Caco-2 (cell line): ENCODE data around the gene GCNT4. TPM values are rescaled to one million over a fixed set of nuclear protein-coding genes. Genes with fewer than 3 reads are reported as not detected.

Experiments
- BruUV-seq: library from RNA; stranded (reverse); fragments of 400-500 nt; replicated peaks from 2 replicates; lab custom pipeline; 2021; lab: Mats Ljungman, UMichigan
- CTCF ChIA-PET: fragments of 300-600 bp; sonication (Branson Sonifier 250); formaldehyde crosslinking; loops from one replicate; lab custom pipeline; 2022; ENCODE audit warnings: antibody characterized with exemption; lab: Charles Lee
- POLR2A ChIA-PET: fragments of 300-600 bp; sonication (Branson Sonifier 250); formaldehyde crosslinking; loops from one replicate; lab custom pipeline; 2022; ENCODE audit warnings: antibody characterized with exemption; lab: Charles Lee
- DNase-seq, 2 experiments: peaks; one replicate each; pipeline versions ENCODE4 v3.0.0 to v3.0.0-alpha.2; 2020 to 2022
- H3K27me3 ChIP-seq: replicated peaks from 2 replicates; pipeline ENCODE4 v1.6.0; 2011; ENCODE audit warnings: low read length; ENCODE audit not compliant: control insufficient read depth, insufficient read depth
- H3K36me3 ChIP-seq: 2 replicates; pipeline ENCODE4 v1.5.1; 2011; ENCODE audit warnings: low read length; ENCODE audit not compliant: control insufficient read depth, insufficient read depth
- H3K4me1 ChIP-seq: fragments of 250-450 bp; sonication (Bioruptor Pico); 2 replicates; pipeline ENCODE4 v1.5.1; 2020; ENCODE audit warnings: mild to moderate bottlenecking
- H3K4me3 ChIP-seq: 2 replicates; pipeline ENCODE4 v1.5.1; 2011; ENCODE audit warnings: low read depth, mild to moderate bottlenecking, control low read depth, low read length
- H3K9me3 ChIP-seq: fragments of 250-450 bp; sonication (Bioruptor Pico); 2 replicates; pipeline ENCODE4 v1.5.1; 2020; ENCODE audit warnings: mild to moderate bottlenecking, moderate library complexity
- H3K27ac Mint-ChIP-seq: one replicate; pipeline ENCODE4 v1.8.0; 2022; ENCODE audit warnings: mixed read lengths; ENCODE audit not compliant: unreplicated experiment
- H3K27me3 Mint-ChIP-seq: one replicate; pipeline ENCODE4 v1.8.0; 2022; ENCODE audit warnings: mixed read lengths; ENCODE audit not compliant: insufficient read depth, unreplicated experiment
- H3K36me3 Mint-ChIP-seq: one replicate; pipeline ENCODE4 v1.8.0; 2022; ENCODE audit warnings: mild to moderate bottlenecking, mixed read lengths; ENCODE audit not compliant: insufficient read depth, unreplicated experiment
- H3K4me1 Mint-ChIP-seq: one replicate; pipeline ENCODE4 v1.8.0; 2022; ENCODE audit warnings: low read depth, mixed read lengths; ENCODE audit not compliant: unreplicated experiment
- H3K4me3 Mint-ChIP-seq: one replicate; pipeline ENCODE4 v1.8.0; 2022; ENCODE audit warnings: mild to moderate bottlenecking, moderate library complexity, mixed read lengths; ENCODE audit not compliant: unreplicated experiment
- H3K9me3 Mint-ChIP-seq: one replicate; pipeline ENCODE4 v1.8.0; 2022; ENCODE audit warnings: mixed read lengths; ENCODE audit not compliant: unreplicated experiment
- intact Hi-C: fragments of 100-400 bp; cut with micrococcal nuclease; formaldehyde crosslinking; loops from one replicate; pipeline ENCODE4 v1.10.0; 2022; ENCODE audit not compliant: unreplicated experiment
- total RNA-seq: library from RNA; stranded (reverse); gene quantifications from 2 replicates; pipeline ENCODE4 v1.2.3, GENCODE V29; 2022
- TF ChIP-seq, protein P1 (sequence below), 2 experiments: fragments of 200-600 bp in 1 of 2; IDR thresholded peaks; 1 replicate in 1 of 2; 2 replicates in 1 of 2; pipeline versions ENCODE4 v1.5.1 to v1.8.0; 2011 to 2022; ENCODE audit warnings: antibody characterized with exemption in 1 of 2, control low read depth in 1 of 2, inconsistent platforms in 1 of 2, low read depth in 1 of 2, low read length in 1 of 2, mild to moderate bottlenecking in 1 of 2, moderate library complexity in 1 of 2; ENCODE audit not compliant: insufficient read depth in 1 of 2, severe bottlenecking in 1 of 2, unreplicated experiment in 1 of 2

GCNT4 gene
- total RNA-seq, 1 experiment from 2014 or later = 3.0 TPM

DNA sequence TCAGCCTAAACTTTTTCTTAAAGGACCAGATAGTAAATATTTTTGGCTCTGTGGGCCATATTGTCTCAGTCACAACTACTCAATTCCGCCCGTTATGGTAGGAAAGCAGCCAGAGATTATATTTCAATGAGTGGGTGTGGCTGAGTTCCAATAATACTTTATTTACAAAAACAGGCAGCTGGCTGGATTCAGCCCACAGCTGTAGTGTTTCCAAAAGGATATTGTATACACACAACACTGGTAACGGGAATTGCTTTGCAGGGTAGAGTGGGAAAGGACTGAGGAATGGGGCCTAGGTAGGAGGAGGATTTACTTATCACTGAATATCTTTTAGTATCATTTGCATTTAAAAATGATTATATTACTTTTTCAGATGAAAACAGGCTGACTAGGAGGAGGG is 21.0 kb downstream of the GCNT4 start:
- no peak overlapping the region for H3K4me3 Mint-ChIP-seq
- H3K9me3 ChIP-seq = no peaks in the 10 kb centered on the region
- H3K9me3 Mint-ChIP-seq = no peaks in the 10 kb centered on the region
- H3K27ac Mint-ChIP-seq = no peak overlapping the region
- H3K4me1 ChIP-seq = 0 out of 2 replicates have a peak, but pooled peaks cover 2% of the 10 kb centered on the region
- no peak overlapping the region for H3K4me3 ChIP-seq
- H3K36me3 ChIP-seq = no peaks in the 10 kb centered on the region
- ChIA-PET CTCF (no interaction called here), POLR2A (no interaction called here)
- DNase-seq = no peak
- no peaks in the 10 kb centered on the region for H3K36me3 Mint-ChIP-seq
- no peaks in the 10 kb centered on the region for H3K27me3 Mint-ChIP-seq
- no peaks in the 10 kb centered on the region for H3K4me1 Mint-ChIP-seq
- intact Hi-C loops = no loop called here
- TF ChIP-seq, protein P1, sequence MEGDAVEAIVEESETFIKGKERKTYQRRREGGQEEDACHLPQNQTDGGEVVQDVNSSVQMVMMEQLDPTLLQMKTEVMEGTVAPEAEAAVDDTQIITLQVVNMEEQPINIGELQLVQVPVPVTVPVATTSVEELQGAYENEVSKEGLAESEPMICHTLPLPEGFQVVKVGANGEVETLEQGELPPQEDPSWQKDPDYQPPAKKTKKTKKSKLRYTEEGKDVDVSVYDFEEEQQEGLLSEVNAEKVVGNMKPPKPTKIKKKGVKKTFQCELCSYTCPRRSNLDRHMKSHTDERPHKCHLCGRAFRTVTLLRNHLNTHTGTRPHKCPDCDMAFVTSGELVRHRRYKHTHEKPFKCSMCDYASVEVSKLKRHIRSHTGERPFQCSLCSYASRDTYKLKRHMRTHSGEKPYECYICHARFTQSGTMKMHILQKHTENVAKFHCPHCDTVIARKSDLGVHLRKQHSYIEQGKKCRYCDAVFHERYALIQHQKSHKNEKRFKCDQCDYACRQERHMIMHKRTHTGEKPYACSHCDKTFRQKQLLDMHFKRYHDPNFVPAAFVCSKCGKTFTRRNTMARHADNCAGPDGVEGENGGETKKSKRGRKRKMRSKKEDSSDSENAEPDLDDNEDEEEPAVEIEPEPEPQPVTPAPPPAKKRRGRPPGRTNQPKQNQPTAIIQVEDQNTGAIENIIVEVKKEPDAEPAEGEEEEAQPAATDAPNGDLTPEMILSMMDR (IDR thresholded peaks at IDR 0.05; ENCODE audit: insufficient read depth in 1 of 2, low read depth in 1 of 2, low read length in 1 of 2, severe bottlenecking in 1 of 2, unreplicated experiment in 1 of 2) = no peak
- H3K27me3 ChIP-seq = no peaks in the 10 kb centered on the region
- no TSS peak for BruUV-seq

DNA sequence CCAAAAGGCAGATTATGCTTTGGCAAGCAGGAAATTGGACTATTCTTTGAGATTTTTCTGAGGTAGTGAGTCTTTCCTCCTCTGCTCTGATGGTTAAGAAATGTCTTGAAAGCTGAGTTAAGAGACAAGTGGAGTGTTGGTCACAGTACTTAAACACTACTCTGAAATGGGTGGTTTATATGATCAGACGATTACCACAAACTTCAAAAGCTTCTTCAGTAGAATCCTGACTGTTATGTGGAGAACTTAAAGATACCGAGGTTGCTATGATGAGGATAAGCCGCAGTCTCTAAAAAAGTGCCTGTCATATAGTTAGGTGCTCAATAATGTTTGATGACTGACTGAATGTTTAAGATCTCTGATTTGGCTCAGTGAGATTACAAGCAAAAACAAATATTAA is 24.3 kb downstream of the GCNT4 start:
- Mint-ChIP-seq H3K4me1 (no peaks in the 10 kb centered on the region), H3K4me3 (no peak overlapping the region), H3K9me3 (no peaks in the 10 kb centered on the region), H3K27me3 (no peaks in the 10 kb centered on the region), H3K36me3 (no peaks in the 10 kb centered on the region), H3K27ac (no peak overlapping the region)
- BruUV-seq = no TSS peak
- TF ChIP-seq, protein P1 (IDR thresholded peaks at IDR 0.05; ENCODE audit: insufficient read depth in 1 of 2, low read depth in 1 of 2, low read length in 1 of 2, severe bottlenecking in 1 of 2, unreplicated experiment in 1 of 2) = no peak
- ChIA-PET CTCF (no interaction called here), POLR2A (no interaction called here)
- DNase-seq = no peak
- H3K36me3 ChIP-seq = no peaks in the 10 kb centered on the region
- intact Hi-C loops = no loop called here
- H3K9me3 ChIP-seq = no peaks in the 10 kb centered on the region
- no peaks in the 10 kb centered on the region for H3K27me3 ChIP-seq
- no peak overlapping the region for H3K4me3 ChIP-seq
- H3K4me1 ChIP-seq = no peaks in the 10 kb centered on the region

DNA sequence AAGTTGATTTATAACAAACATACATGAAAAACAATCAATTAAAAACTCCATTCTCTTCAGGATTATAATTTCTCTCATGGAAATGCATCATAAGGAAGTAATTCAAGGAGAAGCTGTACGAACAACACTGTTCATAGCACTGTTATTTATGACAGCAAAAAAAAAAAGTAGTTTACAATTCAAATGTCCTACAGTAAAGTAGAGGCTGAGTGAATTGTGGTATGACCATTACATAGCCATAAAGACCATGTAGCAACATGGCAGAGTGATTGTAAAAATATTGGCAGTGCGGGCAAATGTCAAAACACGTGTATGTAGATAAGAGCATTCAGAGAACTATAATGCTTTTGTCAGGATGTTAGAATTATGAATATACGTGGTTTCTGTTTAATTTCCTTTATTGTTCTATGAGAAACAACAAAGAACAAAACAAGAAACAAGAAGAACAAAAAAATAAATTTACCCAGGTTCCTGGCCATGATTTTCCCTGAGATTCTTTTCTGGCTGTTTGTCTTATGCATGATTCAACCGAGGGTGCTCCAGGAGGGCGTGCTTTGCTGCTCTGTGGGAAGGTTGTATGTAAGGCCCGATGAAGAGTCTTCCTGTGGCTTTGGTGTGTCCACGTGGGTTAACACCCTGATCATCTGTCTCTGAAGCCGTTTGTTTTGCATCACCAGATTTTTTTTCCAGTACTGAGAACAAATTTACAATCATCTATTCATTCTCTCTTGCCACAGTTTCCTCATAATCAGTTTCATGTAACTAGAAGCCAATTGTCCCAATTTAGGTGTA is 28.8 kb downstream of the GCNT4 start:
- intact Hi-C loops = no loop called here
- no peaks in the 10 kb centered on the region for H3K36me3 ChIP-seq
- POLR2A ChIA-PET = no interaction called here
- H3K27me3 Mint-ChIP-seq = no peaks in the 10 kb centered on the region
- CTCF ChIA-PET = no interaction called here
- no TSS peak for BruUV-seq
- DNase-seq = no peak
- H3K4me1 Mint-ChIP-seq = peaks cover 6% of the 10 kb centered on the region
- H3K4me3 ChIP-seq = no peak overlapping the region
- no peaks in the 10 kb centered on the region for H3K36me3 Mint-ChIP-seq
- H3K4me3 Mint-ChIP-seq = no peak overlapping the region
- H3K9me3 ChIP-seq = no peaks in the 10 kb centered on the region
- H3K27ac Mint-ChIP-seq = no peak overlapping the region
- TF ChIP-seq, protein P1 (IDR thresholded peaks at IDR 0.05; ENCODE audit: insufficient read depth in 1 of 2, low read depth in 1 of 2, low read length in 1 of 2, severe bottlenecking in 1 of 2, unreplicated experiment in 1 of 2) = no peak
- H3K9me3 Mint-ChIP-seq = no peaks in the 10 kb centered on the region
- H3K4me1 ChIP-seq = no peaks in the 10 kb centered on the region
- H3K27me3 ChIP-seq = no peaks in the 10 kb centered on the region
